Measurements from ENCODE around the gene RNF151.
A peak's percentile ranks its signal among the peaks of the same experiment; 100 is the strongest.
"Not testable (repeated sequence)": the region's sequence is repeated elsewhere in the genome, so short reads cannot be mapped to it uniquely, and the experiment has no call there.

RNF151 gene

DNA sequence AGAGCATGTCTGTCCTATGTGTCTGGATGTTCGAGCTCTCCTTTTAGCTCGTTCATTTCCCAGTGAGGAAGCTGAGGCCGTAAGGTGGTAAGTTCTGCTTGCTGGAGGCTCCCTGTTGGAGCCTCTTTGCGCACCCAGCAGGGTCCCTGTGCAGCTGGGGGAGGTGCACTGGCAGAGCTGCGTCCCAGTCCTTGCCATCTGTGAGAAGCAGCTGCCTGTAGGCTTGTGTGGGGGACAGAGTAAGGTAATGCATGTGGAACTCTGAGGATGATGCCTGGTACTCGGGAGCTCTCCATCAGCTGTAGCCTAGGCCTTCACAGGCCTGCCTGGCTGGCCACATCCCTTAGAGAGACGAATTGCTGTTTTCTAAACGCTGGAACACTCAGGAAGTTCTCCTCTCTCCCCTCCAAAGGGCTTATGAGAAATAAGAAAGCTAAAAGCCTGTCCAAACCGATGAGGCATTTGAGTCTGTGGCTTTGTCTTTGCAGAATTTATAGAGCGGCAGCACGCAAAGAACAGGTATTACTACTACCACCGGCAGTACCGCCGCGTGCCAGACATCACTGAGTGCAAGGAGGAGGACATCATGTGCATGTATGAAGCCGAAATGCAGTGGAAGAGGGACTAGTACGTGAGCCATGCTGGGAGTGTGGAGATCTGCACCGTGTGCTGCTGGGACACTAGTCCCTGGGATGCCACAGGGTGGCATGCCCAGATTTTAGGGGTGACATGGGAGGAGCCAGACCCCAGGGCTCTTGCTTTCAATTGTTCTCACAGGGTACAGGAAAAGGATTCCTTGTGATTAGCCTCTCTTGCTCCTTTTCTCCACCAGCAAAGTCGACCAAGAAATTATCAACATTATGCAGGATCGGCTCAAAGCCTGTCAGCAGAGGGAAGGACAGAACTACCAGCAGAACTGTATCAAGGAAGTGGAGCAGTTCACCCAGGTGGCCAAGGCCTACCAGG, 5.7 kb upstream of the RNF151 start:
- DNase-seq = no peak

DNA sequence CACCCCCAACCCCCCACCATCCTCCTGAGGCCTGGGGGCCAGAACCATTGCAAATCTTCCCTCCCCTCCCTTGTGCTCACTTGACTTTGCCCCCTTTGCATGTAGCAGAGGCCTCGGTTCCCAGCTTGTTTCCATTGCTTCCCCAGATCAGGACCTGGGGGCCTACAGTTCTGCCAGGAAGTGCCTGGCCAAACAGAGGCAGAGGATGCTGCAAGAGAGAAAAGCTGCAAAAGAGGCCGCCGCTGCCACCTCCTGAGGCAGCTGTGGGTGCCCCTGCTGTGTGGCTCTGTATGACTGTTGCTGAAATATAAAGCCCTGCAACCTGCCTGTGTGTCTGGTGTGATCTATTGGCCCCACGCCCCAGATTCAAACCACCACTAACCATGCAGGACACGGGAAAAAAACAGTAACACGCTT, 5.0 kb upstream of the RNF151 start:
- DNase-seq = no peak

DNA sequence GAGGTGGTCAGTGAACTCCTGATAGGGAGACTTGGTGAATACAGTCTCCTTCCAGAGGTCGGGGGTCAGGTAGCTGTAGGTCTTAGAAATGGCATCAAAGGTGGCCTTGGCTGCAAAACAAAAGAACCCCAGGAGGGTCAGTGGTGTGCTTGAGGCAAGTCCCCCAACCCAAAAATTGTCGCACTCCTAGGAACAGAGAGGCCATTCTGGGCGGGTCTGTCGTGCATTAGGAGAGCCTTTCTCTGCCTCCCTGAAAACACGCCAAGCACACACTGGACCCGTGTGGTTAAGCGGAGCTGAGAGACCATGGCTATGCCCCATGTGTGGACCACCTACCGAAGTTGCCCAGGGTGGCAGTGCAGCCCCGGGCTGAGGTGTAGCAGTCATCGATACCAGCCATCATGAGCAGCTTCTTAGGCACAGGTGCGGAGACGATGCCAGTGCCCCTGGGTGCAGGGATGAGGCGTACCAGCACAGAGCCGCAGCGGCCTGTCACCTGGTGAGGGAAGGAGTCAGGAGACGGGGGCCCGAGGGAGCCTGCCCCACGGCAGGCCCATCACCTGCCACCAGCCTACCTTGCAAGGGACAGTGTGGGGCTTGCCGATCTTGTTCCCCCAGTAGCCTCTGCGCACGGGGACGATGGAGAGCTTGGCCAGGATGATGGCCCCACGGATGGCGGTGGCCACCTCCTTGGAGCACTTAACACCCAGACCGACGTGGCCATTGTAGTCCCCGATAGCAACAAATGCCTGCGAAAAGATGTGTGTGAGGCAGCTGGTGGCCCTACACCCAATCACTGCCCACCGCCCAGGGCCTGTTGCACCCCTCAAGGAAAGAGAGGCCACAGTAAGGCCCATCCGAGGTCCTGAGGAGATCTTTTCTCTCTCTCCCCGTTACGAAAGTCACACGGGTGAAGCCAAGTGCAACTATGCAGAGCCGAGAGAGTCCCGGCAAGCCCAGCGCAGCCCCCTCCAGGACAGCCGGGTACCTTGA, 4.2 kb upstream of the RNF151 start:
- DNase-seq = not testable (repeated sequence)

DNA sequence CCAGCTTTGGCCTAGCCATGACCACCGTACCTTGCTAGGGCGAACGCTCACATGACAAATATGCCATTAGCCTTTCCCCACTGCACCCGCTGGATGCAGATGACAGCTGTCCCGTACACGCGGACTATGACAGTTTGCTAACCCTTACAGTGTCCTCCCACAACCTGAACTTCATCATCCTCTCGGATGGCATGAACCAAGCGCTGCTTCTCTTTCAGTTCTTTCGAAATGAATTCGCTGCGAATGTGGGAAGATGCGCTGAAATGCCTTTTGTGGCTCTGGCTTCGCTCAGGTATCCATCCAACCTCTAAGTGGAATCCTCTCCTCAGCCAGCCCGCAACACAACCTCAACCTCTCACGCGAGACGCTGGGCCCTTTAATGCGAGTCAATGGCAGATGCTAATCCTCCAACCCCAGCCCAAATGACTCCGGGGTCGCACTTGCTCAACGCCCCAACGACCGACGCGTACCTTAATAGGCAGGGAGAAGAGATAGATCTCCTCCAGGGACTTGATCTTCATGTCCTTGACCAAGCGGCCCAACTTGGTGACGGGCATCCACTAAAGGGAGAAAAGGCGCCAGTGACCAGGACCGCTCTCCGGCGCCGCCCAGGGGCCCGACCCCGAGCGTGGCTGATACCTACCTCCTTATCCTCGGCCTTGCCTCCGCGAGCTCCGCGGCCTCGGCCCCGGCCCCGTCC, 2.7 kb upstream of the RNF151 start:
- DNase-seq = no peak

DNA sequence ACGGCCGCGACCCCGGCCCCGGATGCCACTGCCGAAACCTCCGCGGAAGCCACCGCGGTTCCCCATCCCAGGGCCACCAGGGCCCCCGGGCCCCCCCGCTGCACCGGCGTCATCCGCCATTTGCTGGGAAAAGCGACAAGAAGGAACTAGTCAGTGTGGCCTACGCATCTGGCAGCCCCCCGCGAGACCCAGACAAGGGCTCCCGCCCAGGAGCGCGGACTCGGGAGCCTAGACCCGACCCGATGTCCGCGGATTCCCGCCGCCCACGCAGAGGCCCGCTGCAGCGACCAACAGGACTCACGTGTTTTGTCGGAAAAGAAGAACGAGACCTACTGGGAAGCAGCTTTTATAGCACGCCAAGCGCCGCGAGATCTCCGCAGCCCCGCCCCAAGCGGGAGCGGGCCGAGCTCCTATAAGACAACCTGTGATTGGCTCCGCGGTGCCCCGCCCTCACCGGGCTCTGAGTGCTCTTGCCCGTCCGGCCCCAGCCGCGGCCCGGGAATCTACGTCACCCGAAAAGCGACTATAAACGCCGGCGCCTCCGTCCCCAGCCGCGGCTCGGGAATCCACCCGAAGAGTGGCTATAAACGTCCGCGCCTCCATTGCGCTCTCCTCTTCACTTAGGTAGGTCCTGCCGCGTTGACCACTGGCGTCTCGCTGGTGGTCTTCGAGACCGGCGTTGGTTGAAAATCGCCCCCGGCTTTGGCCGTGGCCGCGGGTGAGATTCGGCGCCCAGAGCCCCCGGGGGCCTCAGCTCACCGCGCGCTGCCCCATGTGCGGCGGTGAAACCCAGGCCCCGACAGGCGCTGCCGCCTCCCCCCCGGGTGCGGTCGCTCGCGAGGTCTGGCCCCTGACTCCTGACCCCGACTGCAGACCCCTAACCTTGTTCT, 1.9 kb upstream of the RNF151 start, which contains the start of gene RPS2:
RPS2 (minus strand) TSS at position 321 of the 890 bp plus-strand sequence; CDS start at position 120, 201 bp downstream.
- peak; percentile 97 for DNase-seq

DNA sequence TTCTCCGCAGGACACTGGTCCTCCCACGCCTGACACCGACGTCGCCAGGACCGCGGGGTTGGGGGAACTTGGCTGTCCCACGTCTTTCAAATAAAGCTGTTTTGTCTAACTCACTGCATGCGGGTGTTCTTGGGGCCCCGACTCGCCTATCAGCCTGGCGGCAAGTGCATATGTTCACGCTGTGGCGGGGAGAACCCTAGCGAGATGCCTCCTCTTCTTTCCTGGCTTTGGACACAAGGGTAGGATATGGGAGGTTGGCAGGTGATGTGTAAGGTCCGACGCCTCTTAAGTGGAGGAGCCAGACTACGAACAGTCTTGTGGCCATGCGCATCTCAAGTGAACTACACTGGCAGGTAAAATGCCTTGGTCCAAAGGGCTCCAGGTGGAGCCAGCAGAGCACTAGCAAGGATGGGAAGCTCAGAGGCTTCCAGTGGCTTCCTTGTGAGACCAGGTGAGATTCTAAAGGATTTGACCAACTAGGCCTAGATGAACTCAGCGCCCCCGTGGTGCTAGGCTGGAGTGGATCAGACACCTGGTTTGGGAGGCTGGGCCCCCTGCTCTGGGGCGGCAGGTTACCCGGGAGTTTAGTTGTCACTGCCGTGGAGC, 1.2 kb upstream of the RNF151 start:
- DNase-seq = no peak

DNA sequence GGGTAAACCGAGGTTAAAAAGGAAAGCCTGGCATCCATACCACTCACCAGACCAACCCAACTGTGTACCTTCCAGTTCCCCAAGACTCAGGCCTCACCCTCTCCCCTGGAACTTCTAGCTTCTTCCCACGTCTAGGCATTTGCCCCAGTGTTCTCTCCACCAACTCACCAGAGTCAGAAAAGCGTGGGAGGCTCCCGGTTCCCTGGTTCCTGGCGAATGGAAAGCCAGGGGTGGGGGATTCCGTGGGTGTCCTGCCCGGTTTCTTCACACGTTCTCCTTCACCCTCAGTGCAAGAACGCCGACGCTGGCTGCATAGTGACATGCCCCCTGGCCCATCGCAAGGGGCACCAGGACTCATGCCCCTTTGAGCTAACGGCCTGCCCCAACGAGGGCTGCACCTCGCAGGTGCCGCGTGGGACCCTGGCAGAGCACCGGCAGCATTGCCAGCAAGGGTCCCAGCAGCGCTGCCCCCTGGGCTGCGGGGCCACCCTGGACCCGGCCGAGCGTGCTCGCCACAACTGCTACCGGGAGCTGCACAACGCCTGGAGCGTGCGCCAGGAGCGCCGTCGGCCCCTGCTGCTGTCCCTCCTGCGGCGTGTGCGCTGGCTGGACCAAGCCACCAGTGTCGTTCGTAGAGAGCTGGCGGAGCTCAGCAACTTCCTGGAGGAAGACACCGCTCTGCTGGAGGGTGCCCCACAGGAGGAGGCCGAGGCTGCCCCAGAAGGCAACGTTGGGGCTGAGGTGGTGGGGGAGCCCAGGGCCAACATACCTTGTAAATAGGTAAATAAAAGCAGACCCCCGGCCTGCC, 1.7 kb downstream of the RNF151 start:
- no peak for DNase-seq

DNA sequence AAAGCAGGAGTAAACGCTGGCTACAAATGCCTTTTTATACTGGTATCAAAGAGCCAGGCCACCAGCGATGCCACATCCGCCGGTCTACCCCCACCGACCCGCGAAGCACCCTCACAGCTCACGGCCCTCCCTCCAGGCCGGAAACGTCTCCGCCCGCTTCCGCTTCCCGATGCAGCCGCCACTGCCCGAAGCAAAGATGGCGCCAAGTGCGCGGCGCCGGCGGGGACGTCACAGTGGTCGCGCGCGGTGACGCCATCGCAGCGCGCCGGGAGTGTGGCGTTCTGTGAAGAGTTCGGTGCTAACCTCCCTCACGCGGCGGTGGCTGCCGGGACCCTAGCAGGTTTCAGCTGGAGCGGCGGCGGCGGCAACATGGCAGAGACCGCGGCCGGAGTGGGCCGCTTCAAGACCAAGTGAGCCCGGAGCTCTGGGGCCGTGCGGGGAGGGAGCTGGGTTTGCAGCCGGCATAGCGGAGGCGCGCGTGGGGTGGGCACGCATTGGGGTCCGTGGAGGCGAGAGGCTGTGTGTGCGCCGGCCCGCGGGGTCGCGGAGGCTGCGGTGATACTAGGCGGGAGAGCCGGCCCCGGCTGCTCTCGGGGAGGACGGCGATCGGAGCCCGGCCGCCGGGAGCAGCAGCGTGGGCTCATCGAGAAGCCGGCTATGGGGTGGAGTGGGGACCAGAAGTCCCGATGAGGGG, 5.3 kb downstream of the RNF151 start, which contains the start of gene TBL3:
TBL3 (plus strand) TSS at position 258 of the 694 bp plus-strand sequence; CDS start at position 370, 112 bp downstream.
- peak; percentile 95 for DNase-seq

DNA sequence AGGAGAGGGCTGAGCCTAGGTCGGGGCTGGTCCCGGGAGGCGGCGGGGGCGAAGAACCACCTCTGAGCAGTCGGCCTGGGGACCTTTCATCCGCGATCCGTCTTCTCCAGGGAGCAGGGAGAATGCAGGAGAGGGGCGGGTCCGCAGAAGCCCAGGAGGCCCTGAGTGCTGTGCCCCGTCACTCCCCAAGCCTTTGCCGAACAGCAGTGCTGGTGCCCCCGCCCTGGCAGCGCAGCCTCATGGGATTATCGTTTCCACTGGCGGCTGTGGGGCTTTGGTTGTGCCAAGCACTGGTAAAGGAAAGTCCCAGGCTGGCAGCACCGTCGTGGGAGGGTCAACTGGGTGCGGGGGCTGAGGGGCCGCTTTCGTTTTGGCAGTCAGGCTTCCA, 5.8 kb downstream of the RNF151 start:
- no peak for DNase-seq

DNA sequence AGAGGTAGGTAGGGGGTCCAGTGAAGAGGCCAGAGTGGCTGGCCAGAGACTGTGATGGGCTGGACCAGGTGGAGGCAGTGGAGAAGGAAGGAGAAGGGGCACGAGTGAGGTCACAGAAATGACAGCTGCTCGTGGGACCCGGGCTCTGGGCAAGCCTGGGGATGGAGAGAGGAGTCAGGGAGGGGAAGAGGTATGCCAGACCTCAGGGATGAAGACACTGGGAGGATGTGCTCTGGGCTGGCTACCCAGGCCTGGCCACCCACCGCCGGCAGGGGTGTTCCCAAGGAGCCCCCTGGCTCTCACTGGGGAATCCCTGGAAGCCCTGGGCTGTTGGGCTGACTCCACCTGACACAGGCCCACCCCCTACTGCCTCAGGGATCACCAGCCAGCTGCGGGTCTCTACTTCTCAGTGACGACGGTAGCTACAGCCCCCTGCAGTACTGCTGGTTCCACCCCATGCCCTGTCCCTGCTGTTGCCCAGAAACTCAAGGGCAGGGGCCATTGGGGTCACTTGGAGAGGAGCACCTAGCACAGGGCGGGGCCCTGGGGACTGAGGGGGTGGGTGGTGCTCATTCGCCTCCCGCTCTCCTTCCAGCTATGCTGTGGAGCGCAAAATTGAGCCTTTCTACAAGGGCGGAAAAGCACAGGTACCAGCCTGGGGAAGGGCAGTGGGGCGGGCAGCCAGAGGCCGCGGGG, 7.0 kb downstream of the RNF151 start:
- DNase-seq = no peak

DNA sequence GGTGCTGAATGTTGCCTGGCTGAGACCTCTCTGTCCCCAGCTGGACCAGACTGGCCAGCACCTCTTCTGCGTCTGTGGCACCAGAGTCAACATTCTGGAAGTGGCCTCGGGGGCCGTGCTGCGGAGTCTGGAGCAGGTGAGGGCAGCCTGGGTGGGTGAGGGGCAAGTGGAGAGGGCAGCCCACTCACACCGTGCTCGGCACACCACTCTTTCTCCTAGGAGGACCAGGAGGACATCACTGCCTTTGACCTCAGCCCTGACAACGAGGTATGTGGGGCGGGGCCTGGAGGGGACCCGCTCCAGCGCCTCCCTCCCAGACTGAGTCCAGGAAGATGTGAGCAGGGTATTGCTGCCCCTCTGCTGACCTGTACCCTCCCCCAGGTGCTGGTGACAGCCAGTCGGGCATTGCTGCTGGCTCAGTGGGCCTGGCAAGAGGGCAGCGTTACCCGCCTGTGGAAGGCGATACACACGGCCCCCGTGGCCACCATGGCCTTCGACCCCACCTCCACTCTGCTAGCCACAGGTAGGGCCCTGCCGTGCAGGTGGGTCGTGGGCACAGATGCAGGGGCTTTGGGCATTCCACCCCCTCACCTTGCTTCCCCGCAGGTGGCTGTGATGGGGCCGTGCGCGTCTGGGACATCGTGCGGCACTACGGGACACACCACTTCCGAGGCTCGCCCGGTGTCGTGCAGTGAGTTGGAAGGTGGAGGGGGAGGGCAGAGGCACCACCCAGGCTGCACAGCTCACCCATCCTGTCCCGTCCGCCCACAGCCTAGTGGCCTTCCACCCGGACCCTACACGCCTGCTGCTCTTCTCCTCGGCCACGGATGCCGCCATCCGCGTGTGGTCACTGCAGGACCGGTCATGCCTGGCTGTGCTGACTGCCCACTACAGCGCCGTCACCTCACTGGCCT, 7.8 kb downstream of the RNF151 start:
- DNase-seq = no peak

DNA sequence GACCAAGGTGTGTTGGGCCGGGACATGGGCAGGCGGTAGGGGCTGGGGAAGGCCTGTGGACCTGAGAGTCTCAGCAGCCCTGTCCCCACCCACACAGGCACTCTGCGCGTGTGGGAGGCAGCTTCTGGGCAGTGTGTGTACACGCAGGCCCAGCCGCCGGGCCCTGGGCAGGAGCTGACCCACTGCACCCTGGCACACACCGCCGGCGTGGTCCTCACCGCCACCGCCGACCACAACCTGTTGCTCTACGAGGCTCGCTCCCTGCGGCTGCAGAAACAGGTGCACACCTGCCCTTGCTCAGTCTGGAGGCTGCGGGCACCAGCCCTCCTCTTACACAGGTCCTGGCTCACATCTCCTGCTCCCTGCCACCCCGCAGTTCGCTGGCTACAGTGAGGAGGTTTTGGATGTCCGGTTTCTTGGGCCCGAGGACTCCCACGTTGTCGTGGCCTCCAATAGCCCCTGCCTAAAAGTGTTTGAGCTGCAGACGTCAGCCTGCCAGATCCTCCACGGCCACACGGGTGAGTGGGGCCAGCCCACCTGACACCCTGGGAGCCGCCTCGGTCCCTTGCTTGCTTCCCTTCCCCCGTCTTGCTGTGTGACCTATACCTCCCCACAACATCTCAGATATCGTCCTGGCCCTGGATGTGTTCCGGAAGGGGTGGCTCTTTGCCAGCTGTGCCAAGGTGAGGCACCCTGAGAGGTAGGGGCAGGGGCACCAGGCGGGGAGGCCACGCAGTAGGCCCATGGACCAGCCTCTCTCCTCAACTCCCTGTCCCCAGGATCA, 9.0 kb downstream of the RNF151 start:
- DNase-seq = no peak

DNA sequence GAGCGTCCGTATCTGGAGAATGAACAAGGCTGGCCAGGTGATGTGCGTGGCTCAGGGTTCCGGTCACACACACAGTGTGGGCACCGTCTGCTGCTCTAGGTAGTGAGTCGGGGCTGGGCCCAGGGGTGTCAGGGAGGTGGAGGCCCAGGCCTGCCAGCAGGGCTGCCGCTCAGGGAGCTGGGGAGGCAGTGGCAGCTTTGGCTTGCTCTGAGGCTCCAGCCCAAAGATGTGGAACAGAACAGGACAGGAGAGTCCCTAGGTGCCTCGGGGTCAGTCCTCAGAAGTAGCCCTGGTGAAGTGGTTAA, 9.5 kb downstream of the RNF151 start:
- no peak for DNase-seq

DNA sequence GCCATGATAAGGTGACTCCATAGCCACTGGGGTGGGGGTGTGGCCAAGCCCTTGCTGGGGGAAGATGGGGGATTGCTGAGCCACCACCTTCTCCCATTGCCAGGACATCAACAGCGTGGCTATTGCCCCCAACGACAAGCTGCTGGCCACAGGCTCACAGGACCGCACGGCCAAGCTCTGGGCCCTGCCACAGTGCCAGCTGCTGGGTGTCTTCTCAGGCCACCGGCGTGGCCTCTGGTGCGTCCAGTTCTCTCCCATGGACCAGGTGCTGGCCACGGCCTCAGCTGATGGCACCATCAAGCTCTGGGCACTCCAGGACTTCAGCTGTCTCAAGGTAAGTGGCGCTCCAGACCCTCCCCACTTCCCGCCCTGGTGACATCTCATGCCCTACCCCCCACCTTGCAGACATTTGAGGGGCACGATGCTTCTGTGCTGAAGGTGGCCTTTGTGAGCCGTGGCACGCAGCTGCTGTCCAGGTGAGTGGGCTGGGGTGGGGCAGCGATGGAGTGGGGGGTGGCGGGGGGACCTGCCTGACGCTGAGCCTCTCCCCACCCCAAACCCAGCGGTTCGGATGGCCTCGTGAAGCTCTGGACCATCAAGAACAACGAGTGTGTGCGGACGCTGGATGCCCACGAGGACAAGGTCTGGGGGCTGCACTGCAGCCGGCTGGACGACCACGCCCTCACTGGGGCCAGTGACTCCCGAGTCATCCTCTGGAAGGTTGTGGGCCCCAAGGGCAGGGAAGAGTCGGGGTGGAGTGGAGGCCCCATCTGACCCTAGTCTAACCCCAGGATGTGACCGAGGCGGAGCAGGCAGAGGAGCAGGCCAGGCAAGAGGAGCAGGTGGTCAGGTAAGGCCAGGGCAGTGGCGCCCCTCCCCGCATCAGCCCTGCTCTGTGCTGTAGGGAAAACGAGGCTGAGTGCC, 10.6 kb downstream of the RNF151 start:
- no peak for DNase-seq

DNA sequence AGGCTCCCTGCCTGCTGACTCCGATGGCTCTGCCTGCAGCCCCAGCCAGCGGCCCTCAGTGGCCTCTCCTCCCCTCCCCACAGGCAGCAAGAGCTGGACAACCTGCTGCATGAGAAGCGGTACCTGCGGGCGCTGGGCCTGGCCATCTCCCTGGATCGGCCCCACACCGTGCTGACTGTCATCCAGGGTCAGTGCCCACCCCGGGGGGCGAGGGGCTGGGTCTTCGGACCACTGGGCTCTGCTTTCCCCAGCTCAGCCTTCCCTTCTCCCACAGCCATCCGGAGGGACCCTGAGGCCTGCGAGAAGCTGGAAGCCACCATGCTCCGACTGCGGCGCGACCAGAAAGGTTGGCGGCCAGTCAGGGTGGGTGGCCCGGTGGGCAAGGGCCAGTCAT, 11.2 kb downstream of the RNF151 start:
- DNase-seq = no peak

Data from activated CD4-positive, alpha-beta T cell treated with anti-CD3 and anti-CD28 coated beads for 1 hour (primary cell).